HEK293 (cell line): ENCODE results near the gene IL20RA.

Source experiments
- CTCF ChIA-PET: fragments of 350-600 bp; formaldehyde crosslinking; extraction: SDS; loops from one replicate; lab custom pipeline; 2021; ENCODE audit warnings: antibody characterized with exemption; lab: Yijun Ruan, JAX
- POLR2A ChIA-PET: fragments of 300-600 bp; formaldehyde crosslinking; extraction: SDS; loops from one replicate; lab custom pipeline; 2020; ENCODE audit warnings: antibody characterized with exemption, inconsistent platforms; lab: Yijun Ruan, JAX
- H3K27ac ChIP-seq: fragments of 200-500 bp; sonication (Bioruptor generic); 2 replicates; pipeline ENCODE4 v1.5.1; 2014; ENCODE audit warnings: low read depth, low read length, control low read depth, inconsistent platforms; ENCODE audit errors: extremely low read depth
- H3K36me3 ChIP-seq, 2 experiments: fragments of 200-500 bp in 1 of 2; sonication (Bioruptor generic) in 1 of 2; 1 replicate in 1 of 2; 2 replicates in 1 of 2; pipeline ENCODE4 v1.5.1; 2014 to 2017; ENCODE audit warnings: inconsistent platforms in 2 of 2, low read length in 2 of 2; ENCODE audit not compliant: control insufficient read depth in 2 of 2, insufficient read depth in 1 of 2
- H3K4me1 ChIP-seq: fragments of 200-500 bp; sonication (Bioruptor generic); 2 replicates; pipeline ENCODE4 v1.5.1; 2014; ENCODE audit warnings: mild to moderate bottlenecking, low read length, inconsistent platforms; ENCODE audit not compliant: control insufficient read depth, insufficient read depth
- H3K4me3 ChIP-seq: 2 replicates; pipeline ENCODE4 v1.5.1; 2011; ENCODE audit warnings: low read depth, mild to moderate bottlenecking, control low read depth, low read length, moderate library complexity
- H3K9me3 ChIP-seq: fragments of 200-500 bp; sonication (Bioruptor generic); 2 replicates; pipeline ENCODE4 v1.5.1; 2014; ENCODE audit warnings: low read depth, low read length, inconsistent platforms; ENCODE audit not compliant: control insufficient read depth, insufficient read depth
- FEZF1 ChIP-seq: fragments of 450-650 bp; formaldehyde crosslinking; IDR thresholded peaks from 2 replicates; pipeline ENCODE4 v1.5.1; 2016; ENCODE audit warnings: missing biosample characterization, missing genetic modification characterization
- KLF16 ChIP-seq: fragments of 450-650 bp; formaldehyde crosslinking; IDR thresholded peaks from 2 replicates; pipeline ENCODE4 v1.5.1; 2017; ENCODE audit warnings: missing biosample characterization, missing genetic modification characterization
- OSR2 ChIP-seq: fragments of 450-650 bp; formaldehyde crosslinking; IDR thresholded peaks from 2 replicates; pipeline ENCODE4 v1.5.1; 2016; ENCODE audit warnings: missing biosample characterization, missing genetic modification characterization
- PRDM4 ChIP-seq: fragments of 450-650 bp; formaldehyde crosslinking; IDR thresholded peaks from 2 replicates; pipeline ENCODE4 v1.5.1; 2017; ENCODE audit warnings: missing biosample characterization, missing genetic modification characterization
- WT1 ChIP-seq: fragments of 450-650 bp; formaldehyde crosslinking; IDR thresholded peaks from 2 replicates; pipeline ENCODE4 v1.5.1; 2016; ENCODE audit warnings: missing biosample characterization, missing genetic modification characterization
- ZBTB17 ChIP-seq: fragments of 450-650 bp; formaldehyde crosslinking; IDR thresholded peaks from 2 replicates; pipeline ENCODE4 v1.5.1; 2016; ENCODE audit warnings: missing biosample characterization, missing genetic modification characterization
- ZBTB44 ChIP-seq: fragments of 450-650 bp; IDR thresholded peaks from 2 replicates; pipeline ENCODE4 v1.5.1; 2018; ENCODE audit warnings: missing biosample characterization, mild to moderate bottlenecking, missing genetic modification characterization
- ZFHX2 ChIP-seq: fragments of 450-650 bp; formaldehyde crosslinking; conservative IDR thresholded peaks from 2 replicates; pipeline ENCODE4 v1.5.1; 2016; ENCODE audit warnings: missing biosample characterization, missing genetic modification characterization
- ZNF184 ChIP-seq: fragments of 450-650 bp; IDR thresholded peaks from 2 replicates; pipeline ENCODE4 v1.5.1; 2018; ENCODE audit warnings: missing biosample characterization, mild to moderate bottlenecking, missing genetic modification characterization
- ZNF366 ChIP-seq: fragments of 450-650 bp; formaldehyde crosslinking; conservative IDR thresholded peaks from 2 replicates; pipeline ENCODE4 v1.5.1; 2016; ENCODE audit warnings: missing biosample characterization, missing genetic modification characterization
- ZNF473 ChIP-seq: fragments of 450-650 bp; formaldehyde crosslinking; IDR thresholded peaks from 2 replicates; pipeline ENCODE4 v1.5.1; 2017; ENCODE audit warnings: missing biosample characterization, missing genetic modification characterization
- ZNF558 ChIP-seq: fragments of 450-650 bp; formaldehyde crosslinking; IDR thresholded peaks from 2 replicates; pipeline ENCODE4 v1.5.1; 2016; ENCODE audit warnings: missing biosample characterization, missing genetic modification characterization
- ZNF596 ChIP-seq: fragments of 450-650 bp; IDR thresholded peaks from 2 replicates; pipeline ENCODE4 v1.5.0; 2018; ENCODE audit warnings: missing biosample characterization, mild to moderate bottlenecking, missing genetic modification characterization, moderate library complexity
- ZNF629 ChIP-seq: fragments of 450-650 bp; formaldehyde crosslinking; IDR thresholded peaks from 2 replicates; pipeline ENCODE4 v1.5.1; 2017; ENCODE audit warnings: missing biosample characterization, missing genetic modification characterization
- ZNF660 ChIP-seq: fragments of 450-650 bp; IDR thresholded peaks from 2 replicates; pipeline ENCODE4 v1.5.1; 2018; ENCODE audit warnings: missing biosample characterization, mild to moderate bottlenecking, missing genetic modification characterization
- ZNF843 ChIP-seq: fragments of 450-650 bp; formaldehyde crosslinking; IDR thresholded peaks from 2 replicates; pipeline ENCODE4 v1.5.1; 2016; ENCODE audit warnings: missing biosample characterization, missing genetic modification characterization
- ZSCAN4 ChIP-seq: fragments of 450-650 bp; formaldehyde crosslinking; IDR thresholded peaks from 2 replicates; pipeline ENCODE4 v1.5.1; 2017; ENCODE audit warnings: missing biosample characterization, missing genetic modification characterization

Gene IL20RA

GRCh38 chr6:136952714-136953260, 92.0 kb downstream of the IL20RA start:
- CTCF ChIA-PET: no interaction called here
- TF ChIP-seq ZNF629 (tag by site-specific recombination): peak; percentile 17; the same call in 1 of the 2 replicates
- peak; percentile 40; the same call in 1 of the 2 replicates for TF ChIP-seq ZNF843 (tag by site-specific recombination)
- TF ChIP-seq FEZF1 (tag by site-specific recombination): peak; percentile 74
- no peak for TF ChIP-seq WT1
- peak; percentile 80 for TF ChIP-seq ZNF596 (tag by site-specific recombination)
- TF ChIP-seq ZSCAN4 (tag by site-specific recombination): peak; percentile 69
- TF ChIP-seq ZBTB17 (tag by site-specific recombination): peak; percentile 61; the same call in 1 of the 2 replicates
- 0 out of 2 replicates have a peak, but pooled peaks have one; percentile 50 for TF ChIP-seq ZNF660 (tag by site-specific recombination)
- no peak for TF ChIP-seq KLF16 (tag by site-specific recombination)
- TF ChIP-seq ZNF473: no peak
- TF ChIP-seq PRDM4: 0 out of 2 replicates have a peak, but pooled peaks have one; percentile 7
- TF ChIP-seq ZNF184 (tag by site-specific recombination): no peak
- TF ChIP-seq ZNF366 (tag by site-specific recombination): peak; percentile 50
- peak; percentile 43; the same call in 1 of the 2 replicates for TF ChIP-seq OSR2
- TF ChIP-seq ZBTB44: peak; percentile 85
- POLR2A ChIA-PET: no interaction called here
- H3K36me3 ChIP-seq: no peaks in the 10 kb centered on the region
- H3K4me3 ChIP-seq: no peak overlapping the region
- peaks cover 3% of the 10 kb centered on the region for H3K4me1 ChIP-seq
- no peaks in the 10 kb centered on the region for H3K9me3 ChIP-seq
- H3K27ac ChIP-seq: no peak overlapping the region

- ChIA-PET CTCF (interaction anchor here (0.6 to 0.7 kb wide), 3 partner anchors 10 to 64 kb away, joined by 3 to 4 read pairs (median 4); no protein-coding TSS in a partner anchor), POLR2A (no interaction called here)
- Histone ChIP-seq H3K9me3 (no peaks in the 10 kb centered on the region), H3K4me3 (no peak overlapping the region), H3K27ac (no peak overlapping the region), H3K4me1 (peaks cover 3% of the 10 kb centered on the region; the same call in 1 of the 2 replicates)
- TF ChIP-seq ZNF473: no peak
- no peak for TF ChIP-seq ZNF558 (tag by site-specific recombination)
- no peak for TF ChIP-seq ZFHX2 (tag by site-specific recombination)
- TF ChIP-seq, all 188 proteins: peak for 0
- no peaks in the 10 kb centered on the region for H3K36me3 ChIP-seq
Measured at GRCh38 chr6:136950436-136951126, 94.2 kb downstream of the IL20RA start.
